ENCODE data around the gene KASH5. TPM values are rescaled to one million over a fixed set of nuclear protein-coding genes. Genes with fewer than 3 reads are reported as not detected.
"Not testable (repeated sequence)": the region's sequence is repeated elsewhere in the genome, so short reads cannot be mapped to it uniquely, and the experiment has no call there.

KASH5 gene
- total and polyA plus RNA-seq, 2 of the 13 experiments (the other 11 are each of a cell fraction or from before 2014, with no cell fraction given), result not detected

DNA sequence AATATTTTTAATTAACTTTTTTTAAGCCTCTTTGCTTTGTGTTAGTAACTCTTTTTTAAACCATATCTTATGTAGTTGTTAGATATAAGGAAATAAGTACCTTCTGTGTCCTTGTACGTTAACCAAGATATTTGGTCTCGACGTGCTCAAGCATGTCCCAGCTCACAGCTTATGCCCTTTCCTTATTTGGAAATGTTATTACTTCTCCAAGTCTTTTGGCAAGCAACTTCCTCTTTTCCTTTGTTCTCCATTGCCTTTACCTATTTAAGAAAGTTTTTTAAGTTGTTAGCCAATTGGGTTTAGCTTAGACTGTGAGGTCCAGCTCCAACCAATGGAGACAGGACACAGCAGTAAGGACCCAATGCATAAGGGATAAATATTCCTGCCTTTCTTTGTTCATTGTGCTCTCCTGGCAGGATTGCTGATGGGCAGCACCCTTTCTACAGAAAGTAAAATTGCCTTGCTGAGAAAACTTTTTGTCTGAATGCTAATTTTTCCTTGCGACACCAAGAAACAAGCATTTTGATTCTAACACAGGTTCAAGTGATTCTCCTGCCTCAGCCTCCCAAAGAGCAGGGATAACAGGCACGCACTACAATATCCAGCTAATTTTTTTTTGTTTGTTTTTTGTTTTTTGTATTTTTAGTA is 19.2 kb upstream of the KASH5 start:
- TF ChIP-seq RFX1 (IDR thresholded peaks at IDR 0.05) (no peak), ZNF562 (CRISPR knock-in tag; IDR thresholded peaks at IDR 0.05; ENCODE audit: borderline replicate concordance) (peak; percentile 50; the same call in 1 of the 2 replicates)
- ChIA-PET POLR2A (no interaction called here), CTCF (ENCODE audit: low intra/inter-chr PET ratio, low total read pairs) (no interaction called here)
- no peaks in the 10 kb centered on the region for H3K79me2 ChIP-seq (ENCODE audit: insufficient read depth, low read length)
- BruUV-seq (replicated peaks), result no TSS peak
- no peak overlapping the region for H2AFZ ChIP-seq (ENCODE audit: low read length)
- 56% methylated on average over 5 of the region's 5 CpGs for WGBS (ENCODE audit: low lambda C conversion rate)
- H3K4me1 ChIP-seq (ENCODE audit: insufficient read depth, low read length), result peaks cover 17% of the 10 kb centered on the region
- ATAC-seq (no peak), FAIRE-seq (no peak), DNase-seq (ENCODE audit: low spot score) (no peak)
- no peak overlapping the region for H3K4me3 ChIP-seq (replicated peaks in 1 of 3; ENCODE audit: insufficient read depth in 1 of 3, low read depth in 2 of 3, low read length in 3 of 3)
- no peaks in the 10 kb centered on the region for H4K20me1 ChIP-seq (ENCODE audit: insufficient read depth, low read length)
- H3K27ac ChIP-seq (ENCODE audit: extremely low read length, insufficient read depth, low read length), result no peak overlapping the region
- no peaks in the 10 kb centered on the region for H3K36me3 ChIP-seq (replicated peaks in 1 of 2; ENCODE audit: control insufficient read depth in 1 of 2, insufficient read depth in 2 of 2, low read length in 2 of 2)
- H3K9ac ChIP-seq (ENCODE audit: insufficient read depth, low read depth, low read length), result no peak overlapping the region
- H3K27me3 ChIP-seq (ENCODE audit: control insufficient read depth in 1 of 2, insufficient read depth in 2 of 2, low read length in 2 of 2), result peaks cover 1 to 4% of the 10 kb centered on the region in 2 experiments; a peak in 1 of 5 replicates
- intact Hi-C loops (cut with micrococcal nuclease; ENCODE audit: unreplicated experiment) (no loop called here), in situ Hi-C loops (cut with HindIII; ENCODE audit: extremely low pct_ligation_motif_present, low pct_unique_long_range_greater_than_20kb) (no loop called here)
- H3K4me2 ChIP-seq (ENCODE audit: low read depth, low read length), result no peak overlapping the region
- H3K9me3 ChIP-seq (ENCODE audit: low read length), result peaks cover 11% of the 10 kb centered on the region

DNA sequence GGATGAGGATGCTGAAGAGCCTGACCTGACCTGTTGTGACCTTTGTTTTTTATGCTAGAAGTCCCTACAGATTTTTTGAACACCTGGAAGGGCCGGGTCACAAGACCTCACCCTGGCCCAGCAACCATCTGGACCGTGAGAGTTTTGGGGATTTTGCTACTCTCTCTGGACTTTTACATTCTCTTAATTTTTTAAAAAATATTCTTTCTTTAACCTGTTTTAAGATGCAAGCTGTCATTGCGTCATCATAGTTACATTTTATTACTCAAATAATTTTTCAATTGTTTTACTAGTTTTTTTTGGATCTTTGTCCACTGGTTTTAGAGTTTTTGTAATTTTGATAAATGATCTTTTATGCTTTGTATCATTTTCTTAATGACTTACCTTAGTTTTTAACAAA is 16.9 kb upstream of the KASH5 start:
- TF ChIP-seq ATF7 (IDR thresholded peaks at IDR 0.05), result peak; percentile 51
- no peak for TF ChIP-seq ATF7 (CRISPR knock-in tag; IDR thresholded peaks at IDR 0.05)
- no peak for TF ChIP-seq ZMYM3 (CRISPR knock-in tag; IDR thresholded peaks at IDR 0.05)
- TF ChIP-seq CEBPB (IDR thresholded peaks at IDR 0.05; ENCODE audit: borderline replicate concordance, low read depth, low read length), result peak; percentile 5; the same call in 1 of the 2 replicates
- 8% methylated on average over 3 of the region's 3 CpGs for WGBS (ENCODE audit: low lambda C conversion rate)
- H4K20me1 ChIP-seq (ENCODE audit: insufficient read depth, low read length), result no peaks in the 10 kb centered on the region
- BruUV-seq (replicated peaks), result no TSS peak
- no peak overlapping the region for H3K4me2 ChIP-seq (ENCODE audit: low read depth, low read length)
- peaks cover 1 to 5% of the 10 kb centered on the region in 2 experiments; a peak in 2 of 5 replicates for H3K27me3 ChIP-seq (ENCODE audit: control insufficient read depth in 1 of 2, insufficient read depth in 2 of 2, low read length in 2 of 2)
- FAIRE-seq, result no peak
- no peak overlapping the region for H2AFZ ChIP-seq (ENCODE audit: low read length)
- ChIA-PET POLR2A (no interaction called here), CTCF (ENCODE audit: low intra/inter-chr PET ratio, low total read pairs) (no interaction called here)
- H3K4me1 ChIP-seq (ENCODE audit: insufficient read depth, low read length), result no peaks in the 10 kb centered on the region
- in situ Hi-C loops (cut with HindIII; ENCODE audit: extremely low pct_ligation_motif_present, low pct_unique_long_range_greater_than_20kb), result no loop called here
- H3K4me3 ChIP-seq (replicated peaks in 1 of 3; ENCODE audit: insufficient read depth in 1 of 3, low read depth in 2 of 3, low read length in 3 of 3), result no peak overlapping the region
- no peak overlapping the region for H3K27ac ChIP-seq (ENCODE audit: extremely low read length, insufficient read depth, low read length)
- no peak overlapping the region for H3K9ac ChIP-seq (ENCODE audit: insufficient read depth, low read depth, low read length)
- intact Hi-C loops (cut with micrococcal nuclease; ENCODE audit: unreplicated experiment), result no loop called here
- no peaks in the 10 kb centered on the region for H3K36me3 ChIP-seq (replicated peaks in 1 of 2; ENCODE audit: control insufficient read depth in 1 of 2, insufficient read depth in 2 of 2, low read length in 2 of 2)
- no peaks in the 10 kb centered on the region for H3K79me2 ChIP-seq (ENCODE audit: insufficient read depth, low read length)
- ATAC-seq, result no peak
- H3K9me3 ChIP-seq (ENCODE audit: low read length), result peaks cover 11% of the 10 kb centered on the region
- no peak for DNase-seq (ENCODE audit: low spot score)

DNA sequence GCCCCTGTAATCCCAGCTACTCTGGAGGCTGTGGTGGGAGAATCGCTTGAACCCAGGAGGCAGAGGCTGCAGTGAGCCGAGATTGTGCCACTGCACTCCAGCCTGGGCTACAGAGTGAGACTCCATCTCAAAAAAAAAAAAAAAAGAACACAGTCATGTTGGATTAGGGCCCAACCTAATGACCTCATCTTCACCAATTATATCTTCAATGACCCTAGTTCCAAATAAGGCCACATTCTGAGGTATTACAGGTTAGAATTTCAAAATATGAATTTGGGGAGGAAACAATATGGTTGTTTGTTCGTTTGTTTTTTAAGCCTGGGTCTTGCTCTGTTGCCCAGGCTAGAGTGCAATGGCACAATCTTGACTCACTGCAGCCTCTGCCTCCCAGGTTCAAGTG is 14.9 kb upstream of the KASH5 start:
- DNase-seq (ENCODE audit: low spot score); H4K20me1 ChIP-seq (ENCODE audit: insufficient read depth, low read length); POLR2A ChIA-PET; H3K4me3 ChIP-seq (replicated peaks in 1 of 3; ENCODE audit: insufficient read depth in 1 of 3, low read depth in 2 of 3, low read length in 3 of 3); ATAC-seq; H3K27me3 ChIP-seq (ENCODE audit: control insufficient read depth in 1 of 2, insufficient read depth in 2 of 2, low read length in 2 of 2); H3K4me2 ChIP-seq (ENCODE audit: low read depth, low read length); BruUV-seq (replicated peaks); H3K36me3 ChIP-seq (replicated peaks in 1 of 2; ENCODE audit: control insufficient read depth in 1 of 2, insufficient read depth in 2 of 2, low read length in 2 of 2); intact Hi-C loops (cut with micrococcal nuclease; ENCODE audit: unreplicated experiment); H3K9ac ChIP-seq (ENCODE audit: insufficient read depth, low read depth, low read length); FAIRE-seq; H3K27ac ChIP-seq (ENCODE audit: extremely low read length, insufficient read depth, low read length); CTCF ChIA-PET (ENCODE audit: low intra/inter-chr PET ratio, low total read pairs); H2AFZ ChIP-seq (ENCODE audit: low read length); in situ Hi-C loops (cut with HindIII; ENCODE audit: extremely low pct_ligation_motif_present, low pct_unique_long_range_greater_than_20kb); H3K4me1 ChIP-seq (ENCODE audit: insufficient read depth, low read length); H3K79me2 ChIP-seq (ENCODE audit: insufficient read depth, low read length): not testable (repeated sequence)
- H3K9me3 ChIP-seq (ENCODE audit: low read length), result peaks cover 11% of the 10 kb centered on the region
- WGBS (ENCODE audit: low lambda C conversion rate), result 11% methylated on average over 3 of the region's 3 CpGs

Data from HepG2 (cell line).